ENCODE results near the gene SNRNP70.
A peak's percentile ranks its signal among the peaks of the same experiment; 100 is the strongest.

SNRNP70 gene

DNA sequence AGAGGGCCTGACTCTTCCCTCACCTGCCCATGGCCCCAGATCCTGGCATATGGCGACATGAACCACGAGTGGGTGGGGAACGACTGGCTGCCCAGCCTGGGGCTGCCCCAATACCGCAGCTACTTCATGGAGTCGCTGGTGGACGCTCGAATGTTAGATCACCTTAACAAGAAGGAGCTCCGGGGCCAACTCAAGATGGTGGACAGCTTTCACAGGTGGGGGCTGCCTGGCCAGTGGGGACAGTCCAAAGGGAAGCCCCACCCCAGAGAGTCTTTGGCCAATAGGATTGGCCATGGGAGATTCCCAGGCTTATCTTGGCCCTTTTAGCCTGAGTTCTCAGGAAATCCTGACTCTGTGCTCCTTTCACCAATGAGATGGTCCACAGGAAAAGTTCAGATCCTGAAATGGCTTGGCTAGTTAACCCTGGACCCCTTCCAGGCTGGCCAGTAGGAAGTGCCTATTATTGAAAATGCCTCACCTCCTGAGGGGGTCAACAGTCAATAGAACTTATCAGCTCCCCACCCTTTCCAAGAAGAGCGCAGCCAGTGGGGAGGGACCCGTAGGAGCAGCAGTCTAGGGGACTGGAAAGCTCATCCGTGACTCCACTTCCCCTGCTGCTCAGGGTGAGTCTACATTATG, 62.9 kb downstream of the SNRNP70 start:
- TF ChIP-seq, protein P1, sequence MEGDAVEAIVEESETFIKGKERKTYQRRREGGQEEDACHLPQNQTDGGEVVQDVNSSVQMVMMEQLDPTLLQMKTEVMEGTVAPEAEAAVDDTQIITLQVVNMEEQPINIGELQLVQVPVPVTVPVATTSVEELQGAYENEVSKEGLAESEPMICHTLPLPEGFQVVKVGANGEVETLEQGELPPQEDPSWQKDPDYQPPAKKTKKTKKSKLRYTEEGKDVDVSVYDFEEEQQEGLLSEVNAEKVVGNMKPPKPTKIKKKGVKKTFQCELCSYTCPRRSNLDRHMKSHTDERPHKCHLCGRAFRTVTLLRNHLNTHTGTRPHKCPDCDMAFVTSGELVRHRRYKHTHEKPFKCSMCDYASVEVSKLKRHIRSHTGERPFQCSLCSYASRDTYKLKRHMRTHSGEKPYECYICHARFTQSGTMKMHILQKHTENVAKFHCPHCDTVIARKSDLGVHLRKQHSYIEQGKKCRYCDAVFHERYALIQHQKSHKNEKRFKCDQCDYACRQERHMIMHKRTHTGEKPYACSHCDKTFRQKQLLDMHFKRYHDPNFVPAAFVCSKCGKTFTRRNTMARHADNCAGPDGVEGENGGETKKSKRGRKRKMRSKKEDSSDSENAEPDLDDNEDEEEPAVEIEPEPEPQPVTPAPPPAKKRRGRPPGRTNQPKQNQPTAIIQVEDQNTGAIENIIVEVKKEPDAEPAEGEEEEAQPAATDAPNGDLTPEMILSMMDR (IDR thresholded peaks at IDR 0.05; ENCODE audit: extremely low read depth, insufficient read depth, missing control alignments) = no peak
- in situ Hi-C loops (cut with MboI; ENCODE audit: low pct_unique_long_range_greater_than_20kb, low sequenced_read_pairs, unreplicated experiment) = no loop called here
- no peak for DNase-seq (ENCODE audit: low spot score)

DNA sequence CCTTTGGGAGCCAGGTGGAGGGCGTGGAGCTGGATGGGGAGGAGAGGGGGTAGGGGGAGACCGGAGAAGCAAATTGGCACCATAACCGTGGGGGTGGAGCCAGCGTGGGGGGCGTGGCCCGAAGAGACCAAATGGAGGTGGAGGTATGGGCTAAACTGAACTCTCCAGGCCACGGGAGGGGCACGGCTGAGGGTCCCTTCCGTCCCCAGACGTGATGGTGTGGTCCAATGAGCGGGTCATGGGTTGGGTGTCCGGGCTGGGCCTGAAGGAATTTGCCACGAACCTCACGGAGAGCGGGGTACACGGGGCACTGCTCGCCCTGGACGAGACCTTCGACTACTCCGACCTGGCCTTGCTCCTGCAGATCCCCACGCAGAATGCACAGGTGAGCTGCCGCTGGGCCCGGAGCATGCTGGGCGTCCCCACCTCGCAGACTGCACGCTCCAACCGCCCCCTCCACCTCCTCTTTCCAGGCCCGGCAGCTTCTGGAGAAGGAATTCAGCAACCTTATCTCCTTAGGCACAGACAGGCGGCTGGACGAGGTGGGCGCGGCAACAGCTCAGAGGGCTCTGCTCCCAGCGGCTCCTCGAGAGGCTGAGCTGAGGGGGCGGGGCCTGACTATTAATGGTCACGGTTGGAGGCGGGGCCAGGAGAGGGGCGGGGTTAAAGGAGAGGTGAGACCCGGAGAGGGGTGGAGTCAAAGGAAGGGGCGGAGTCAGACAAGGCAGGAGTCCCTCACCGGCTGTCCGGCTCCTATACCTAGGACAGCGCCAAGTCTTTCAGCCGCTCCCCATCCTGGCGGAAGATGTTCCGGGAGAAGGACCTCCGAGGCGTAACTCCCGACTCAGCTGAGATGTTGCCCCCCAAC, 63.8 kb downstream of the SNRNP70 start:
- TF ChIP-seq, protein P1 (IDR thresholded peaks at IDR 0.05; ENCODE audit: extremely low read depth, insufficient read depth, missing control alignments) = no peak
- in situ Hi-C loops (cut with MboI; ENCODE audit: low pct_unique_long_range_greater_than_20kb, low sequenced_read_pairs, unreplicated experiment) = no loop called here
- DNase-seq (ENCODE audit: low spot score) = peak; percentile 91

DNA sequence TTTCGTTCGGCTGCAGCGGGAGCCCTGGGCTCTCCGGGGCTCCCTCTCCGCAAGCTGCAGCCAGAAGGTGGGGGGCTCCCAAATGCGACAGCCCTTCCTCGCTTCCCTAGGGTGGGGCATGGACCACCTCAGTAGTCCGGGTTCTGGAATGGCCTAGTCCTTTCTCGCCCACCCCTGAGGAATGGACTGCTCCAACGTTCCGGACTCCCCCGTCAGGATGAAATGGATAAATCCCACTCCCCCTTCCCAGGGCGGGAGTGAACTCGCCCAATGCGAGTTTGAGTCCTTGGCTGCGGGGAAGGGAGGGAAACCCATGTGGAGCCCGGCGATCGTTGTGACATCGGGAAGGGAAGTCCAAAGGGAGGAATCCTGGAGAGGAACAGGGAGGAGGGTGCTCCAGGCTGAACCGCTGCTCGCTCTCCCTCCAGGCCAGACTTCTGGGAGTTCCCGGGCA, 64.4 kb downstream of the SNRNP70 start:
- TF ChIP-seq, protein P1 (IDR thresholded peaks at IDR 0.05; ENCODE audit: extremely low read depth, insufficient read depth, missing control alignments) = no peak
- in situ Hi-C loops (cut with MboI; ENCODE audit: low pct_unique_long_range_greater_than_20kb, low sequenced_read_pairs, unreplicated experiment) = no loop called here
- DNase-seq (ENCODE audit: low spot score) = no peak

DNA sequence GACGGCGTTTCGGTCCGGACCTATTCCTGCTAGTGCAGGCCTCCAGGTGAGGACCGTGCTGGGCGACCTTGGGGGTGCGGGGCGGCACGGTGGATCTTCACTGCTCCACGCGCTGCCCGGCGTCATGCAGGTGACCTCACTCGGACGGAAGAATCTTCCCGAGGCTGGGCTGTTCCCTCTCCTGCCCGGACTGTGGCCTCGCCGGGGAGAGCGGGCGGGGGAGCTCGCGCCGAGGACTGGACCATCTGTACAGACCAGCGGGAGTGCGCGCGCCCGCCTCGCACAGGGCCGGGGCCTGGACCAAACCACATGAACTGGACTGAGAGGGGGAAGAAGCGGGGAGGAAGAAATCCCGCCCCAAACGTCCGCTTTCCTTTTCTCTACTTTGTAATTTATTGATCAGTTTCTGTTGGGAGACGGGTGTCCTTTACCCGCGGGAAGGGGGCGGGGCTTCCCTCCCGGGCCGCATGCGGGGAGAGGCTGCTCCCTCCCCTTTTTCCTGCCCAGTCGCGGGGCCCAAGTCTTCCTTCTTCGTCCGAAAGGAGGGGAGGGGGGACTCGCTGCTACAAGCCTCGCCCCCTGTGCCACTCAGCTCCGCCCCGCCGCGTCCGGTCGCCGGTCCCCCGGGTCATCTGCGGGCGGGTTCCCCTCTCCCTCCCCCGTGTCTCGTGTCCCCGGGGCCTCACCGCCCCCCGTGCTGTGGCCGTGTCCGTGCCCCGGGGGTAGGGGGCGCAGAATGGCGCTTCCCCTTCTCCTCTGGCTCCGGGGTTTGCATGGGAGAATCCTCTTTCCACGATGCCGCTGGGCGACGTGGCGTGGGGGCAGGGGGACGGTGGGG, 65.1 kb downstream of the SNRNP70 start:
- TF ChIP-seq, protein P1 (IDR thresholded peaks at IDR 0.05; ENCODE audit: extremely low read depth, insufficient read depth, missing control alignments) = no peak
- in situ Hi-C loops (cut with MboI; ENCODE audit: low pct_unique_long_range_greater_than_20kb, low sequenced_read_pairs, unreplicated experiment) = no loop called here
- DNase-seq (ENCODE audit: low spot score) = peak; percentile 80

DNA sequence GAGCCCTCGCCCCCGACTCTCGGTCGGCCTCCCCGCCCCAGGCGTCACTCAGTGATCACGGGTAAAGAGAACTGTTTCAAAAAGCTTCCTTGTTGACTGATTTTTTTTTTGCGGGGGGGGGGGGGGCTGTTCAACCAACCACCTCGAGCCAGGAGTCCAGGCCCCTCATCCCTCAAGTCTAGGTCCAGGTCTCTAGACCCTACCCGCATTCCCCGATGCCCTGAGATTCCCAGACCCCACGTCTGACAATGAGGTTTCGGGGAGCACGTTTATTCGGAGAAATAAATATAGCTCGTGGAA, 65.6 kb downstream of the SNRNP70 start:
- in situ Hi-C loops (cut with MboI; ENCODE audit: low pct_unique_long_range_greater_than_20kb, low sequenced_read_pairs, unreplicated experiment) = no loop called here

More for the DNA sequence above, 65.6 kb downstream of the SNRNP70 start:
- TF ChIP-seq, protein P1 (IDR thresholded peaks at IDR 0.05; ENCODE audit: extremely low read depth, insufficient read depth, missing control alignments) = no peak
- no peak for DNase-seq (ENCODE audit: low spot score)
